OCI-LY3 (cell line): Measurements from ENCODE around the gene PTPRD.

Experiments used
- H2AFZ ChIP-seq: fragments of 200-600, 300-600 bp; shearing (Covaris generic); 2 replicates; pipeline ENCODE4 v1.6.0; 2014; ENCODE audit warnings: antibody characterized with exemption, low read depth, low read length
- H3K27ac ChIP-seq: fragments of 200-600, 300-600 bp; sonication (generic); 2 replicates; pipeline ENCODE4 v1.5.1; 2014; ENCODE audit warnings: mild to moderate bottlenecking, low read length, moderate library complexity, mixed read lengths
- H3K27me3 ChIP-seq: fragments of 200-600, 300-600 bp; sonication (generic); 2 replicates; pipeline ENCODE4 v1.6.1; 2014; ENCODE audit warnings: low read depth, low read length, mixed read lengths
- H3K36me3 ChIP-seq: fragments of 200-600, 300-600 bp; sonication (generic); replicated peaks from 2 replicates; pipeline ENCODE3; 2014; ENCODE audit warnings: low read depth, low read length, mixed read lengths
- H3K4me1 ChIP-seq: fragments of 300-600, 200-600 bp; sonication (generic); 2 replicates; pipeline ENCODE4 v1.6.1; 2014; ENCODE audit warnings: low read length, mixed read lengths
- H3K4me2 ChIP-seq: fragments of 200-600, 300-600 bp; sonication (generic); 2 replicates; pipeline ENCODE4 v1.6.1; 2014; ENCODE audit warnings: low read length, mixed read lengths
- H3K4me3 ChIP-seq: fragments of 300-600, 200-600 bp; sonication (generic); 2 replicates; pipeline ENCODE4 v1.5.1; 2014; ENCODE audit warnings: antibody characterized with exemption, mild to moderate bottlenecking, low read length, moderate library complexity
- H3K79me2 ChIP-seq: fragments of 300-600, 200-600 bp; shearing (Covaris generic); 2 replicates; pipeline ENCODE4 v1.6.1; 2014; ENCODE audit warnings: mild to moderate bottlenecking, low read length, mixed read lengths
- H3K9ac ChIP-seq: fragments of 300-600, 200-600 bp; shearing (Covaris generic); 2 replicates; pipeline ENCODE4 v1.6.0; 2014; ENCODE audit warnings: mild to moderate bottlenecking, low read length, moderate library complexity
- H3K9me3 ChIP-seq: fragments of 200-600, 300-600 bp; shearing (Covaris generic); 2 replicates; pipeline ENCODE4 v1.6.1; 2014; ENCODE audit warnings: low read length, mixed read lengths; ENCODE audit not compliant: insufficient read depth
- H4K20me1 ChIP-seq: fragments of 200-600, 300-600 bp; sonication (generic); 2 replicates; pipeline ENCODE4 v1.6.1; 2016; ENCODE audit warnings: low read length, mixed read lengths; ENCODE audit not compliant: insufficient read depth
- CTCF ChIP-seq: fragments of 200-600, 300-600 bp; sonication (generic); IDR thresholded peaks from 2 replicates; pipeline ENCODE4 v1.5.1; 2014; ENCODE audit warnings: antibody characterized with exemption, low read length, low read depth
- EZH2phosphoT487 ChIP-seq: fragments of 200-600 bp; shearing (Covaris generic); IDR thresholded peaks from 2 replicates; pipeline ENCODE4 v1.6.1; 2018; ENCODE audit warnings: antibody characterized with exemption, mixed run types, low read depth

PTPRD gene

DNA sequence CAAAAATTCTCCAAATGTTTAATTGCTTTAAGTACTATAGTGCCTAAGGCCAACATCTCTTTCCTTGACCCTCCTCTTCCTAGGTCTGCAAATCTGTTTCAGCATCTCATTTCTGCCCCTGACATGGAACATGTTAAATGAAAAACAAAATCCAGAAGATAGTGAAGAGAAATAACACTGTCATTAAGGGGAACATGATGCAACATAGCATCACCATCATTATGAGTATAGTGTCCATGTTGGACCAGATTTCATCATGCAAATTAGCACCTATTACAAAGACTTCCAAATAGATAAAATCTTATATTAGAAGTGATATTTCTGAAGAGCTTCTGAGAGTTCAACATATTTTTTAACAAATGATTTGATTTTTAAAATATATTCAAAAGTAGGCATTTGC is 375.2 kb downstream of the PTPRD start:
- Histone ChIP-seq H3K4me2 (no peak overlapping the region), H3K4me3 (no peak overlapping the region), H3K27me3 (no peaks in the 10 kb centered on the region), H3K27ac (no peak overlapping the region), H2AFZ (no peak overlapping the region), H3K79me2 (no peaks in the 10 kb centered on the region), H3K36me3 (no peaks in the 10 kb centered on the region), H3K4me1 (no peaks in the 10 kb centered on the region), H4K20me1 (no peaks in the 10 kb centered on the region), H3K9me3 (no peaks in the 10 kb centered on the region), H3K9ac (no peak overlapping the region)
- TF ChIP-seq CTCF (no peak), EZH2phosphoT487 (no peak)

GRCh38 chr9:10236161-10236560 is 376.6 kb downstream of the PTPRD start:
- Histone ChIP-seq H3K36me3 (no peaks in the 10 kb centered on the region), H3K9ac (no peak overlapping the region), H3K4me2 (no peak overlapping the region), H4K20me1 (no peaks in the 10 kb centered on the region), H3K79me2 (no peaks in the 10 kb centered on the region), H3K27ac (no peak overlapping the region), H2AFZ (no peak overlapping the region), H3K27me3 (no peaks in the 10 kb centered on the region), H3K9me3 (no peaks in the 10 kb centered on the region), H3K4me3 (no peak overlapping the region), H3K4me1 (no peaks in the 10 kb centered on the region)
- TF ChIP-seq EZH2phosphoT487 (no peak), CTCF (no peak)

GRCh38 chr9:10235376-10235775 is 377.4 kb downstream of the PTPRD start:
- Histone ChIP-seq H3K27ac (no peak overlapping the region), H2AFZ (no peak overlapping the region), H4K20me1 (no peaks in the 10 kb centered on the region), H3K9me3 (no peaks in the 10 kb centered on the region), H3K79me2 (no peaks in the 10 kb centered on the region), H3K27me3 (no peaks in the 10 kb centered on the region), H3K36me3 (no peaks in the 10 kb centered on the region), H3K4me2 (no peak overlapping the region), H3K4me3 (no peak overlapping the region), H3K4me1 (peaks cover 6% of the 10 kb centered on the region), H3K9ac (no peak overlapping the region)
- no peak for TF ChIP-seq CTCF

DNA sequence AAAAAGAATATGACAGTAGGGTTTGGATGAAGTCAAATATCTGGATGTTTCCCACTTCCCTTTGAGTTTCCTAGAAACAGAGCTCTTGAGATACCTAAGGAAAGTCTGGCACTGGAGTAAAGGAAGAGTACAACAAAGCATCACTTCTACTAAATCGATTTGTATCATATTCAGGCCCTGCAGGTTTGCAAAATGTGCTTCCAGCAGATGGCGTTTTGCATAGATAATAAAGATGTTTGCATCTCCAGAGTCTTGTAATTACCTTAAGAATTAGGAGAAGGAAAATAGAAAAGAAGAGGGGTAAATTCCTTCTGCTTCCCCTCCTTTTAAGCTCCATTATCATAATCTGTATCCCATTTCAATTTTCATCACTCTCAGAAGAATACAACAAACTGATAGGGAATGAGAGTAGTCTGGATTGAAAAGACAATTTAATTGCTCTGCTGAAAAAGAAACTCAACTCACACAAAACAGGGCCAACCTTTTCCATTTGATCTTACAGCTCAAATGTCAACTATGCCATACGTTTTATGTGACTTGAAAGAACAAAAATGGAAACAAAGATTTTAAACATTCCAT is 380.4 kb downstream of the PTPRD start:
- peak; percentile 38 for TF ChIP-seq CTCF
- no peak for TF ChIP-seq EZH2phosphoT487
- H3K9me3 ChIP-seq, result no peaks in the 10 kb centered on the region
- H3K9ac ChIP-seq, result no peak overlapping the region
- no peaks in the 10 kb centered on the region for H3K79me2 ChIP-seq
- H3K36me3 ChIP-seq, result no peaks in the 10 kb centered on the region
- no peaks in the 10 kb centered on the region for H4K20me1 ChIP-seq
- H2AFZ ChIP-seq, result no peak overlapping the region
- H3K4me1 ChIP-seq, result peaks cover 8% of the 10 kb centered on the region
- H3K4me2 ChIP-seq, result no peak overlapping the region
- H3K27ac ChIP-seq, result no peak overlapping the region
- no peak overlapping the region for H3K4me3 ChIP-seq
- H3K27me3 ChIP-seq, result no peaks in the 10 kb centered on the region
